H9 (cell line): ENCODE measurements around the gene HHAT. TPM values are rescaled to one million over a fixed set of nuclear protein-coding genes. Genes with fewer than 3 reads are reported as not detected.

ENCODE experiments used
- DNase-seq: peaks from one replicate; pipeline ENCODE4 v3.0.0-alpha.2; 2017
- H2AFZ ChIP-seq: one replicate; pipeline ENCODE4 v1.6.1; 2013; ENCODE audit warnings: mild to moderate bottlenecking, low read length, control low read depth, moderate library complexity
- H2AK5ac ChIP-seq: 2 replicates; pipeline ENCODE4 v1.6.1; 2013; ENCODE audit warnings: low read length, control low read depth, mixed read lengths; ENCODE audit not compliant: insufficient read length
- H2BK120ac ChIP-seq: one replicate; pipeline ENCODE4 v1.6.1; 2013; ENCODE audit warnings: low read depth, mild to moderate bottlenecking, low read length, control low read depth, inconsistent platforms; ENCODE audit not compliant: poor library complexity, severe bottlenecking
- H2BK12ac ChIP-seq: 2 replicates; pipeline ENCODE4 v1.6.1; 2013; ENCODE audit warnings: low read length, control low read depth, mixed read lengths, low read depth; ENCODE audit not compliant: insufficient read length
- H2BK15ac ChIP-seq: 2 replicates; pipeline ENCODE4 v1.6.1; 2013; ENCODE audit warnings: low read depth, low read length, control low read depth
- H2BK20ac ChIP-seq: one replicate; pipeline ENCODE4 v1.6.1; 2013; ENCODE audit warnings: low read depth, mild to moderate bottlenecking, low read length, control low read depth, inconsistent platforms; ENCODE audit not compliant: poor library complexity, severe bottlenecking
- H2BK5ac ChIP-seq: 2 replicates; pipeline ENCODE4 v1.6.1; 2013; ENCODE audit warnings: low read length, control low read depth, mixed read lengths; ENCODE audit not compliant: insufficient read length
- H3K14ac ChIP-seq: 2 replicates; pipeline ENCODE4 v1.6.1; 2013; ENCODE audit warnings: low read length, control low read depth; ENCODE audit not compliant: insufficient read depth
- H3K18ac ChIP-seq: 2 replicates; pipeline ENCODE4 v1.6.1; 2013; ENCODE audit warnings: low read depth, mild to moderate bottlenecking, mixed read lengths, low read length, control low read depth; ENCODE audit not compliant: insufficient read length
- H3K23ac ChIP-seq: 2 replicates; pipeline ENCODE4 v1.6.1; 2013; ENCODE audit warnings: low read length, control low read depth, mixed read lengths, low read depth; ENCODE audit not compliant: insufficient read length
- H3K23me2 ChIP-seq: 2 replicates; pipeline ENCODE4 v1.6.1; 2013; ENCODE audit warnings: low read depth, mild to moderate bottlenecking, mixed read lengths, low read length, control low read depth; ENCODE audit not compliant: insufficient read length, poor library complexity, severe bottlenecking
- H3K27ac ChIP-seq: 2 replicates; pipeline ENCODE4 v1.5.1; 2013; ENCODE audit warnings: low read length, control low read depth, mixed read lengths, low read depth; ENCODE audit not compliant: insufficient read length
- H3K27me3 ChIP-seq: 2 replicates; pipeline ENCODE4 v1.6.1; 2013; ENCODE audit warnings: low read length, control low read depth, inconsistent platforms; ENCODE audit not compliant: insufficient read depth
- H3K4ac ChIP-seq: 2 replicates; pipeline ENCODE4 v1.6.1; 2013; ENCODE audit warnings: low read depth, mild to moderate bottlenecking, control low read depth, inconsistent platforms, low read length, moderate library complexity
- H3K4me1 ChIP-seq: 2 replicates; pipeline ENCODE4 v1.6.1; 2013; ENCODE audit warnings: low read length, control low read depth, inconsistent platforms; ENCODE audit not compliant: insufficient read depth
- H3K4me2 ChIP-seq: 2 replicates; pipeline ENCODE4 v1.6.1; 2013; ENCODE audit warnings: low read length, control low read depth, mixed read lengths; ENCODE audit not compliant: insufficient read length, insufficient read depth
- H3K56ac ChIP-seq: 2 replicates; pipeline ENCODE4 v1.6.1; 2013; ENCODE audit warnings: low read depth, mild to moderate bottlenecking, mixed read lengths, low read length, control low read depth; ENCODE audit not compliant: insufficient read length
- H3K79me1 ChIP-seq: 2 replicates; pipeline ENCODE4 v1.6.1; 2013; ENCODE audit warnings: low read depth, mild to moderate bottlenecking, moderate library complexity, low read length, control low read depth, inconsistent platforms; ENCODE audit not compliant: insufficient read depth, poor library complexity, severe bottlenecking
- H3K79me2 ChIP-seq: 2 replicates; pipeline ENCODE4 v1.6.1; 2013; ENCODE audit warnings: low read length, control low read depth, inconsistent platforms; ENCODE audit not compliant: insufficient read depth
- H3K9ac ChIP-seq: 2 replicates; pipeline ENCODE4 v1.6.1; 2013; ENCODE audit warnings: low read length, control low read depth, mixed read lengths; ENCODE audit not compliant: insufficient read length; ENCODE audit errors: extremely low read depth
- H3K9me3 ChIP-seq: one replicate; pipeline ENCODE4 v1.6.1; 2013; ENCODE audit warnings: low read depth, low read length, inconsistent platforms; ENCODE audit not compliant: control insufficient read depth
- H3T11ph ChIP-seq: one replicate; pipeline ENCODE4 v1.6.1; 2013; ENCODE audit warnings: mild to moderate bottlenecking, low read length, control low read depth, inconsistent platforms
- H4K20me1 ChIP-seq: one replicate; pipeline ENCODE4 v1.6.1; 2013; ENCODE audit not compliant: control insufficient read depth, insufficient read length, insufficient read depth
- H4K5ac ChIP-seq: 2 replicates; pipeline ENCODE4 v1.6.1; 2013; ENCODE audit warnings: low read depth, mild to moderate bottlenecking, mixed read lengths, low read length, control low read depth; ENCODE audit not compliant: insufficient read length
- H4K8ac ChIP-seq: replicated peaks from 2 replicates; pipeline ENCODE4 v1.6.1; 2013; ENCODE audit warnings: low read length, control low read depth, mixed read lengths, low read depth; ENCODE audit not compliant: insufficient read length
- H4K91ac ChIP-seq: 2 replicates; pipeline ENCODE4 v1.6.1; 2013; ENCODE audit warnings: low read depth, mild to moderate bottlenecking, moderate library complexity, mixed read lengths, low read length, control low read depth; ENCODE audit not compliant: insufficient read length
- H3K27ac Mint-ChIP-seq, 3 experiments: 2 replicates in 2 of 3; 3 replicates in 1 of 3; pipeline ENCODE4 v1.8.0; 2020 to 2021; ENCODE audit warnings: mixed read lengths in 3 of 3, mild to moderate bottlenecking in 1 of 3, moderate library complexity in 1 of 3
- H3K27me3 Mint-ChIP-seq: 2 replicates; pipeline ENCODE4 v1.8.0; 2021; ENCODE audit warnings: low read depth, mild to moderate bottlenecking, moderate library complexity, mixed read lengths
- H3K36me3 Mint-ChIP-seq, 3 experiments: 2 replicates in 2 of 3; 3 replicates in 1 of 3; pipeline ENCODE4 v1.8.0; 2020 to 2021; ENCODE audit warnings: low read depth in 3 of 3, mixed read lengths in 3 of 3; ENCODE audit not compliant: insufficient read depth in 1 of 3
- H3K4me1 Mint-ChIP-seq, 2 experiments: 2 replicates each; pipeline ENCODE4 v1.8.0; 2020; ENCODE audit warnings: mixed read lengths in 2 of 2
- H3K4me3 Mint-ChIP-seq, 2 experiments: 2 replicates in 1 of 2; 3 replicates in 1 of 2; pipeline ENCODE4 v1.8.0; 2020 to 2021; ENCODE audit warnings: mild to moderate bottlenecking in 2 of 2, mixed read lengths in 2 of 2, moderate library complexity in 1 of 2
- H3K9me3 Mint-ChIP-seq, 2 experiments: 2 replicates in 1 of 2; 3 replicates in 1 of 2; pipeline ENCODE4 v1.8.0; 2020; ENCODE audit warnings: mild to moderate bottlenecking in 2 of 2, mixed read lengths in 2 of 2, moderate library complexity in 1 of 2
- CTCF ChIP-seq: fragments of 200-600 bp; sonication (generic); conservative IDR thresholded peaks from 3 replicates; pipeline ENCODE4 v1.8.0; 2021; ENCODE audit warnings: antibody characterized with exemption, mild to moderate bottlenecking
- WGBS: extraction: QIAGEN DNeasy Blood & Tissue Kit; methylation state at CpG from one replicate; pipeline ENCODE4 v1.1.7; 2013; ENCODE audit warnings: missing lambda C conversion rate, low lambda C conversion rate, mixed read lengths; ENCODE audit not compliant: insufficient read length; ENCODE audit errors: extremely low coverage; 5-methylcytosine and 5-hydroxymethylcytosine counted together
- total RNA-seq: library from RNA; stranded (reverse); gene quantifications from 2 replicates; pipeline ENCODE4 v1.2.1, GENCODE V29; 2021

HHAT gene
- total RNA-seq, 1 experiment from 2014 or later, result 0.48 TPM

GRCh38 chr1:210535761-210536160 lies 207.1 kb downstream of the HHAT start:
- Histone ChIP-seq H3K9ac (no peak overlapping the region), H2BK15ac (no peak overlapping the region), H2AK5ac (no peak overlapping the region), H3K18ac (no peak overlapping the region), H3K27ac (no peak overlapping the region), H3K23ac (no peak overlapping the region), H2BK12ac (no peak overlapping the region), H3K23me2 (no peaks in the 10 kb centered on the region), H4K8ac (no peak overlapping the region), H2BK20ac (no peak overlapping the region), H3K4me1 (peaks cover 5% of the 10 kb centered on the region; the same call in 1 of the 2 replicates), H3K14ac (no peak overlapping the region), H4K91ac (no peak overlapping the region), H3K79me1 (no peaks in the 10 kb centered on the region), H3K56ac (no peak overlapping the region), H3K4me2 (no peak overlapping the region), H3T11ph (no peak overlapping the region), H4K5ac (no peak overlapping the region), H2AFZ (no peak overlapping the region), H4K20me1 (no peaks in the 10 kb centered on the region), H3K27me3 (no peaks in the 10 kb centered on the region), H3K79me2 (no peaks in the 10 kb centered on the region), H2BK5ac (no peak overlapping the region), H3K9me3 (no peaks in the 10 kb centered on the region), H2BK120ac (no peak overlapping the region), H3K4ac (no peak overlapping the region)
- no CpG with 5 or more reads among the region's 4 CpGs for WGBS
- Mint-ChIP-seq H3K27ac (peak overlapping the region in 1 of 3 experiments; percentile 71; a peak in 1 of 7 replicates), H3K4me1 (peaks cover 26 to 28% of the 10 kb centered on the region in 2 experiments), H3K27me3 (no peaks in the 10 kb centered on the region), H3K36me3 (no peaks in the 10 kb centered on the region), H3K4me3 (no peak overlapping the region), H3K9me3 (no peaks in the 10 kb centered on the region)
- DNase-seq, result no peak
- no peak for TF ChIP-seq CTCF
